Right renal pelvis (tissue), 4 donors: ENCODE measurements around the gene SACS. TPM values are rescaled to one million over a fixed set of nuclear protein-coding genes. Genes with fewer than 3 reads are reported as not detected.
"Not testable (repeated sequence)": the region's sequence is repeated elsewhere in the genome, so short reads cannot be mapped to it uniquely, and the experiment has no call there.

Experiments
- DNase-seq, 4 donors: peaks; one replicate each; pipeline ENCODE4 v3.0.0-alpha.2; 2013; ENCODE audit warnings: low read depth in 4 of 4, low spot score in 3 of 4, missing footprints in 1 of 4
- polyA plus RNA-seq, 4 donors: library from polyadenylated mRNA; unstranded; fragments of 120-200 nt; gene quantifications; one replicate each; pipeline ENCODE4 v1.2.1, GENCODE V29; 2013; ENCODE audit not compliant: insufficient read length in 4 of 4

SACS gene
- polyA plus RNA-seq, 4 donors: 11.5 to 12.4 (median 12.0) TPM

GRCh38 chr13:23458989-23459388 is 25.5 kb upstream of the SACS start:
- DNase-seq: no peak

DNA sequence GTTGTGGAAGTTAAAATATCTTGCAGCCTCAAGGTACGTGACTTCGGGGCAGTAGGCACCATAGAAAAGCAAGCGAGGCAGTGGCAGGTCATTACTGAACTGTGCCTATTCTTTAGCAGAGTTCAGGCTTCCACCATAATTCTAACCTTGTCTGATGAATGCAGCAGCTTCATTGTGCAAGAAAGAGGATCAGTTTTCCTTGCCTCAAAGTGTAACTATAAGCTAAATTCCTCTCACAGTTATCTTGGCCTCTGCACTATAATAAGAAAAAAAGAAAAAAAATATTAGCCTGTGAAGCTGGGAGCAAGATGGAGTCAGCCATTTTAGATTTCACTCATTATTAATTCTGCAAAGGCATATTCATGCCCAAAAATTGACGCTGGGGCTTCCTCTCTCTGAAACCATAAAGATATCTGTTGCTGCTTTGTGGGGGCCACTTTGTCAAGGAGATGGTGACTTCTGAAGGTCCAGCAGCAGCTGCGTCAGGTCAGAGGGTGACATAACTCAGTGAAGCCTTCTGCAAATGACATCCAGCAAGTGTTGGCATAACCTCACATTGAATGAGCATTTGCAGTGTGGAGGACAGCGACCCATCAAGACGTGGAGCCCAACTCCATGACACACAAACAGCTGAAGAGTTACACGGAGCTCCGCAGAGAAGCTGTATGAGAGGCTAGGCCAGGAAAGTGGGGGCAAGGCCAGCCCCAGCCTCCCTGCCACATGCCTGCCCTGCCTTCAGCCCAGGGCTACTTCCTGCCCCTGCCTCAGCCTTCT is 23.1 kb upstream of the SACS start:
- DNase-seq: no peak

DNA sequence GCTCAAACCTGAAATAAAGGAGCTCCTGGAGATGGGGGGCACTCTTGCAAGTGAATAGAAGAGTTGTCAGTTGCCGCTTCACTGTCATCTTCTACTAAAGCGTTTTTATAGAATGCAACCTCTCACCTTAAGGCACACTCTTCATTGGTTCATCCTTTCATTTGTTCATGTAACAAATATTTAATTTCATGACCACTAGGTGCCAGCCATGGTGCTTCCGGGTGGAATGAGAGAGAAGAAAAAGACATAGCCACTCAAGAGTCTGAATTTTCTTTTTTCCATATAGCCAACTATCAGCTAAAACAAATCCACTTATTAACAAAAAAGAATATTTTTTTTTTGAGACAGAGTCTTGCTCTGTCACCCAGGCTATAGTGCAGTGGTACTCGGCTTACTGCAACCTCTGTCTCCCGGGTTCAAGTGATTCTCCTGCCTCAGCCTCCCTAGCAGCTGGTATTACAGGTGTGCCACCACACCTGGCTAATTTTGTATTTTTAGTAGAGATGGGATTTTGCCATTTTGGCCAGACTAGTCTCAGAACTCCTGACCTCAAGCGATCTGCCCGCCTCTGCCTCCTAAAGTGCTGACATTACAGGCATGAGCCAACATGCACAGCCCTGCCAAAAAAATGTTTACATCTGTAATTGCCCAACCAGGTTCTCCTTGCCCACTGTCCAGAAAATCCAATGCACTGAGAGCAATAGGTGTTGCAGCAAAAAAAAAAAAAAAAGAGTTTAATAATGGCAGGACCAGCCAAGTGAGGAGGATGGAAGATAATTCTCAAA is 22.1 kb upstream of the SACS start:
- DNase-seq: no peak

GRCh38 chr13:23453132-23453531 is 19.6 kb upstream of the SACS start:
- DNase-seq: no peak

- DNase-seq: no peak
Observed at GRCh38 chr13:23450340-23451046, 17.0 kb upstream of the SACS start.

- no peak for DNase-seq
Observed at GRCh38 chr13:23449398-23450162, 16.1 kb upstream of the SACS start.

DNA sequence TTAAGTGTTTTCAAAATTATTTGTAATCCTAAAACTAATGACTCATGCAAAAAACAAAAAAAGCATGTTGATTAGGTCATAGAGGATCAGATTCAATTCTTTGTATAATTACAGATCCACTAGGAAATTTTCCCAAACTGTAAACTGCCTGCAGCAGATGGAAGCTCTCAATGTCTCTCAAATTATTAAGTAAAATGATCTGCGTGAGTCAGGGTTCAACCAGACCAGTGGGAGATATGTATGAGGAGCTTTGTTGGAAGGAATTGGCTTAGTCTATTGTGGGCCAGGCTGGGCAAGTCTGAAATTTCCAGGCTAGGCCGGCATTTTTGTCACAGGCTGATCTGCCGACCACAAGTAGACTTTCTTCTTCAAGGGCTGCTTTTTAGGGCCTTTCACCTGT is 14.4 kb upstream of the SACS start:
- DNase-seq: no peak

DNA sequence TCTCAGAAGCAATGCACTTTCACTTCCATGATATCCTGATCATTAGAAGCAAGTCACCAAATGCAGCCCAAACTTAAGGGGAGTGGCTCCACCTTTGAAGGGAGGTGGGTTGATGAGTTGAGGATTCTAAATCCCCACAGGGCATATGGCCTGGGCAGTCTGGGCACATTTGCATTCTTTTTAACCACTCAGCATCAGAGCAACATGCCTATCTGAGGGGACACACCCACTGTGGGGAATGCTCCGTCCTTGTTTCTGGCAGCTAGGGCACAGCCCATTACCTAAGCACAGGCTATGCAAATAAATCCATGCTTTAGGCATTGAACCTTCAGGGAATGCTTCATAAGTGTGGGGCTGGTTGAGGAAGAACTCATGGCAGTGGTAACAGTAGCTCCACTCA is 12.3 kb upstream of the SACS start:
- no peak for DNase-seq

GRCh38 chr13:23443878-23444277 is 10.4 kb upstream of the SACS start:
- DNase-seq: no peak

DNA sequence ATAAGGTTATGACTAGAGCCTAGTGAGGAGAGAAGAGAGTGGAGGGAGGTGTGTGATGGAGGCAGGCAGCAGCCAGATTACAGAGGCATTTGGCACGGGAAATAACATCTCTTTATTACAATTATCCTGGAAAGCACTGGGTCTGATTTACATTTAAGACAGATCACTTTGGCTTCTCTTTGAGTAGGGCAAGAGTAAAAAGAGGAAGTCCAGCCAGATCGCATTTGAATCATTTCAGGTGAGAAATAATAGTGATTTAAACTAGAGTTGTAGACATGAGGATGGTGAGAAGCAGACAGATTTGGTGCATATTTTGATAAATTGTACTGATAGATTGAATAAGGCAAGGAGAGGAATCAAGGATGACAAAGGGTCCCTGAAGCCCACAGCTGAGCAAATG is 9.6 kb upstream of the SACS start:
- no peak for DNase-seq

DNA sequence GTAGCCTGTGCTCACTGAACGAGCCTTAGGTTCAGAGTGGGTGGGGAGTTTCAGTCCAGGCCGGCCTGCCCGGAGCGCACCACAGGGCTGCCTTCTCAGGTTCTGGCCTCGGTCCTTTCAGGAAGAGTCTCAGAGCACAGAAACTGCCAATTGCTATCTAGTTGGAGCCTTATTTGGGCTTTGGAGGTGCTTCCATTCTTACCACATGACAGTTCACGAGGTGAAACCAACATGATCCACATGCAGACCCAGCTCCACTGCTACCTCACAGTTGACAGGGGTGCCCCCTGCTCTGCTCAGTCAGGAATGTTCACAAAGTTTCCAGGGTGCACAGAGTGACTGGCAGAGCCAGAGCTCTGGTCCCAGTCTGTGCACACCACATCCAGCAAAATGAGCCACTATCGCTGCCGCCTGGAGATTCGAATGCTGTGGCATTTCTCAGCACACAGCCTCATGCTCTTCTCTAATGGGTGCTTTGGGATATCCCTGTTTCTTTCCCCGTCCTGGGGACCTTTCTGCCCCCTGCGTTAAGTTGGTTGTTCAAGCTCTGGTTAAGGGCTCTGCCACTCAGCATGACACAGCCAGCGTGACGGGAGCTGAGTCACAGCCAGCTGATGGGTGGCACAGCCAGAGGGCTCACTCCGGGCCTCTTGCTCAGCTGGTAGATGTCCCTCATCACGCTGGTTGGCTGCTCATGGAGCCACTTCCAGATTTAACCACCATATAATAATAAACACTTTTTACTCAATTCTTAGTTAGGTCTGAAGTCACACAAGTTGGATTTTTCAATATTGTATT is 7.5 kb upstream of the SACS start:
- no peak for DNase-seq

- not testable (repeated sequence) for DNase-seq
Observed at GRCh38 chr13:23440324-23440723, 6.8 kb upstream of the SACS start.

DNA sequence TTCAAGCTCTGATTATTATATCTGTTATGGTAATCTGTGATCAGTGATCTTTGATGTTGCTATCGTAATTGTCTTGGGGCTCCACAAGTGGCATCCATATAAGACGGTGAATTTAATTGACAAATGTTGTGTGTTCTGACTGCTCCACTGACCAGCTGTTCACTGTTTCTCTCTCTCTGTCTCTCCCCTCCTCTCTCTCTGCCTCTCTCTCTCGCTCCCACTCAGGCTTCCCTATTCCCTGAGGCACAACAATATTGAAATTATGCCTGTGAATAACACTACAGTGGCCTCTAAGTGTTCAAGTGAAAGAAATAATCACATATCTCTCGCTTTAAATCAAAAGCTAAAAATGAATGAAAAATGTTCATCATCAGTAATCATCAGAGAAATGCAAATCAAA is 4.4 kb upstream of the SACS start:
- DNase-seq: no peak

GRCh38 chr13:23436680-23437079 is 3.2 kb upstream of the SACS start:
- no peak for DNase-seq

- no peak for DNase-seq
Observed at GRCh38 chr13:23434491-23434890, 989 bp upstream of the SACS start.

- no peak for DNase-seq
Observed at GRCh38 chr13:23432626-23433025, 876 bp downstream of the SACS start.

DNA sequence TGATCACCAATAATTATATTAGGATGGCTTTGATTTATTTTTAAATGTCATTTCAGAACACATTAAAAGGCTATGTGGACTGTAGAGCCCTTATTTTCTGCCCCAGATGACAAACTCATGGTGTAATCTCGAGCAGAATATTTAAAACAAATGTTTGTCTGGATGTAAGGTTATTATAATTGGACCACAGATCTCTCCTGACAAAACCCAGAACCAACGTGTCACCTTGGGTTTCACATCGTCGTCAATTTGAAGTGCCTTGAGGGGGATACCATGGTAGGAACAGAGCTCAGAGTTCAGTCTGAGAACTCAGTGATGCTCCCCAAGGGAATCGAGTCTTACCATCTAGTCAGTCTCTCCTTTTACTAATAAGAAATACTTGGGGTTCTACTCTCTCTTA is 2.8 kb downstream of the SACS start:
- DNase-seq: no peak

- no peak for DNase-seq
Observed at GRCh38 chr13:23427881-23428528, 5.5 kb downstream of the SACS start.

DNA sequence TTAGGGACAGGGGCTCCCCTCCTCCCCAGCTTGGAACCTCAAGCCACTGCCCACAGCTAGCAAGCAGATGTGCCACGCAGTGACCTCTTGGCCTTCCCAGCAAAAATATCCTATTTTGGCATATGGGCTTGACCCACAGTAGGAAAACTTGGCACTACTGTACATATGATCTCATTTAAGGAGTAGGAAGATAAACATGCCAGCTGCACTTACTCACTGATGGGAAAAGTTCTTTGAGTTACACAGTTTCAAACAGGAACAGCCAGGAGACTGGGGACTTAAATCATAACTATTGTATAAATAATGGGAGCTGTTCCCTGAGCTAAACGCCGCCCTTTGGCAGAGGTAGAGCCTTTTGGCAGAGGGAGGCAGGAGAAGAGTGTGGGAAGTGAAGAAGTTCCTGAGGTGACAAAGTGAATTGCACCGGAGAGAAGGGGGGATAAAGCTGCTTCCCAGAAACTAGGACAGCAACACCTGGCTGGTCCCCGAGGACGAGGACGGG is 6.1 kb downstream of the SACS start:
- no peak for DNase-seq
